SH-SY5Y (cell line): ENCODE data around the gene GPR152.

Experiments used
- GATA2 ChIP-seq: IDR thresholded peaks from 2 replicates; pipeline ENCODE4 v1.6.1; 2011; ENCODE audit warnings: mild to moderate bottlenecking, low read depth, low read length
- GATA3 ChIP-seq: IDR thresholded peaks from 2 replicates; pipeline ENCODE4 v1.6.1; 2011; ENCODE audit warnings: low read depth, mild to moderate bottlenecking, low read length, moderate library complexity

Gene GPR152

DNA sequence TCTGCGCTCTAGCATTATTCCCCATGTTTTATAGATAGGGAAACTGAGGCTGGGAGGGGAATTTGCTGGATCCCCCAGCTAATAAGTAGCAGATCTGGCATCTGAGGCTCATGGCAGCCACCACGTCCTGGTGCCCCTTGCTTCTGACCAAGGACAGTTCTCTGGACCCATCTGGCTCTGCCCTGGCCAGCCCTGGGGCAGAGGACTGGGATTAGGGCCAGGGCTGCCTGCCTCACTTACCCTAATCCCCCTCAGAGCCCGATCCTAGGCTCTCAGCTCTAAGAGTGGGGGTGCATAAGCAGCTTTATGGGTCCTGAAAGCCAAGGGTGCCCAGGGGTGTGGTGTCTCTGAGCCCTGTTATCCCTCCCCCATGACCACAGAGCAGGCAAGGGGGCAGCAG is 2.5 kb upstream of the GPR152 start, which contains the start of gene CABP4:
Gene CABP4, plus strand, starts transcription at position 301 of the 400 bp plus-strand sequence. Its CDS starts 70 bp downstream, at position 371.
- TF ChIP-seq GATA3, result no peak
- no peak for TF ChIP-seq GATA2

DNA sequence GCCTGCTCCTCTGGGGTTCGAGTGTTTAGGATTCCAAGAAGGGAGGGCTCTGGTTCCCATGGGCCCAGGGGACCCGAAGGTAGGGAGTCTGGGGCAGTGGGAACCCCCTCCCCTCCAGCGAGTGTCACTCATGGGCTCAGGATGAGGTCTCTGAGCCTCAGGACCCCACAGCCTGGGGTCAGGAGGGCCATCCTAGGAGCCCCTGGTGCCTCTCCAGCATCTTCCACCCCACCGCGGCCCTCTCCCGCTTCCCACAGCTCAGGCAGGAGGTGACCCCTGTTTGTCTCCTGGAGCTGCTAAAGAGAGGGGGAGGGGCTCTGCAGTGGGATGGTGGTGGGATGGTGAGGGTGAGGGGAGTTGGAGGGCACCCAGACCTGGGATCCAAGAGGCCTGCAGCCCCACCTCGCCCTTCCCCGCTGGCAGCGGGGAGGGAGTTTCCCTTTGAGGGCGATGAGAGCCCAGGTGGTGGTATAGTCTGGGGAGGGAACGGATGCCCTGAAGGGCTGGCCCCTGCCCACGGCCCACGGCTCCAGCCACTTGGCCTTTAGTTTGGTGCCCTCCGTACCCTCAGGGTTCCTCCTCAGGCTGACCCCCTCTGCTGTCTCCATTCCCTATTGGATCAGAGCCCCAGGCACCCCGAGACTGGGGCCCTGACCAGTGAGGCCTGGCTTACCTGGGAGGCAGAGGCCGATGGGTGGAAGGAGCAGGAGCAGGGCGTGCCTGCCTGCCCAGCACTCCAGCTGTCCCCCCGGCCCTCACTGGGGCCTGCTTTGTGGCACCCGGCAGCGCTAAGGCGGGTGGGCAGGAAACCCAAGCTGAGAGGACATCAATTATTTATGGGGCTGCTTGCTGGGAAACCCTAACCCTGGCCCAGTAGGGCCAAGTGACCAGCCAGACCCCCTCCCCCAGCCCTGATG is 1.5 kb upstream of the GPR152 start:
- TF ChIP-seq GATA3, result no peak
- TF ChIP-seq GATA2, result no peak

DNA sequence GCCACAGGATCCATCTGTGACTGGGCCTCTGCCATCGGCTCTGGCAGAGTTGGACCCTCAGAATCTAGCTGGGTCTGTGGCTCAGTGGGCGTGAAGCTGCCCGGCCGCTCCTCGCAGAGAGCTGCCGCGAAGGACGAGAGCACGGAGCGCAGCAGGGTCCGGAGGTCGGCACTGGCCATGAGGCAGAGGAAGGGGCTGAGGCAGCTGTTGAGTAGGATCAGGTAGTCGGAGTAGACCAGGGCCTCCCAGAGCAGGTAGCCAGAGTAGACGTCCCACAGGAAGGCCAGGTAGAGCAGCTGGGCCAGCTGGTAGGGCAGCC is 912 bp downstream of the GPR152 start:
- no peak for TF ChIP-seq GATA2
- TF ChIP-seq GATA3, result no peak

- TF ChIP-seq GATA3, result no peak
- no peak for TF ChIP-seq GATA2
Measured at GRCh38 chr11:67450796-67451657, 1.5 kb downstream of the GPR152 start.

DNA sequence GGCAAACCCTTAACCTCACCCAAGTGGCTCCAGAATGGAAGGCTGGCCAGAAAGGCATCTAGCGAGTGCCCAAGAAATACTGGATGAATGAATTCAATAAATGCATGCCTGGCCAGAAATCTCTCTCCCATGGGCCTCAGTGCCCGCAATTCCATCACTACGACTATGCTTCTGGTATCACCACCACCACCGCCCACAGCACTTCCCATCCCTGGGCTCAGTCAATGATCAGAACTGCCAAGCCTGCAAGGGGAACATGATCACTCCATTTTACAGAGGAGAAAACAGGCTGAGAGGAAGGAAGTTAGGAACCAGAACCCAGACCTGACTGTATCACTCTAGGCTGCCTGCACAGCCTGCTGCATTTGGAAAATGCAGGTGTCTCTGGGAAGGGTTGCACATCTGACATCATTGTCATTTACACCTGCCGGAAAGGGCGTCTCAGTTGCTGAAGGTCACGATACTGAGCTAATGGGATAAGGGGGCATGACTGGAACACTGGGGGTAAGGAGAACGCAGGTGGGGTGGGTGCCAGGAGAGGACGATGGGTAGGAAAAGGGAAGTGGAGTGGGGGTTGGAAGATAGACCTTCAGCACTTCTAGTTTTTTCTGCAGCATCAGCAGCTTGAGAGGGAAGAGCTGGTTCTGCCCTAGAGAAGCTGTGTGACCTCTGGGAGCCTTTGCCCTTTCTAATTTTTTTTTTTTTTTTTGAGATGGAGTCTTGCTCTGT is 3.2 kb downstream of the GPR152 start:
- no peak for TF ChIP-seq GATA3
- TF ChIP-seq GATA2, result no peak

- TF ChIP-seq GATA3, result no peak
- no peak for TF ChIP-seq GATA2
Measured at GRCh38 chr11:67448220-67448609, 4.3 kb downstream of the GPR152 start.

- no peak for TF ChIP-seq GATA2
- no peak for TF ChIP-seq GATA3
Measured at GRCh38 chr11:67445515-67445914, 7.0 kb downstream of the GPR152 start.

GRCh38 chr11:67442504-67443404 is 9.8 kb downstream of the GPR152 start:
- TF ChIP-seq GATA2 (no peak), GATA3 (no peak)

DNA sequence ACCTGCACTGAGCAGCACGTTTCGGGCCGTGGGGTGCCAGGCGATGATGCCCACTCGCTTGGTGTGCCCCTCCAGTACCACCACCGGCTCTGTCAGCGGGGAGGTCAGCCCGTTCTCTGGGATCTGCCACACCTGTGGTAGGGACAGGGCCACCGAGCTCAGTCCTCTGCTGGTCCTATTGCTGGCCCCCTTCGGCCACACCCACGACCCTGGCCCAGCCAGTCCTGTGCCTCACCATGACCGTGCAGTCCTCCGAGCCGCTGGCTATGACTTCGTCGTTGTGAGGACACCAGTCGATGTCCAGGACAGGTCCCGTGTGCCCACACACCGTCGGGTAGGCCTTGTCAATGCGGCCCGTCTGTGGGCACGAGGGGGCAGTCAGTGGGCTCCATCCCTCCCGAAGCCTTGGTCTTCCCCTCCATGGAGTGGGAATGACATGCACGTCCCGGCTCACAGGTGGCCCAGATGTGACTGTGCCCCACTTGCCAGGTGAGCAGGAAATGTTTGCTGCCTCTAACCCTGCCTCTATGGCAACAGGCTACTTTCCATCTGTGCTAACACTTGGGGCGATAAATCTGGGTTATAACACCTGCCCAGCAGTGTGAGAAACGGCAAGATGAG is 10.7 kb downstream of the GPR152 start:
- TF ChIP-seq GATA2 (no peak), GATA3 (no peak)

GRCh38 chr11:67441098-67441563 is 11.4 kb downstream of the GPR152 start:
- no peak for TF ChIP-seq GATA2
- no peak for TF ChIP-seq GATA3

DNA sequence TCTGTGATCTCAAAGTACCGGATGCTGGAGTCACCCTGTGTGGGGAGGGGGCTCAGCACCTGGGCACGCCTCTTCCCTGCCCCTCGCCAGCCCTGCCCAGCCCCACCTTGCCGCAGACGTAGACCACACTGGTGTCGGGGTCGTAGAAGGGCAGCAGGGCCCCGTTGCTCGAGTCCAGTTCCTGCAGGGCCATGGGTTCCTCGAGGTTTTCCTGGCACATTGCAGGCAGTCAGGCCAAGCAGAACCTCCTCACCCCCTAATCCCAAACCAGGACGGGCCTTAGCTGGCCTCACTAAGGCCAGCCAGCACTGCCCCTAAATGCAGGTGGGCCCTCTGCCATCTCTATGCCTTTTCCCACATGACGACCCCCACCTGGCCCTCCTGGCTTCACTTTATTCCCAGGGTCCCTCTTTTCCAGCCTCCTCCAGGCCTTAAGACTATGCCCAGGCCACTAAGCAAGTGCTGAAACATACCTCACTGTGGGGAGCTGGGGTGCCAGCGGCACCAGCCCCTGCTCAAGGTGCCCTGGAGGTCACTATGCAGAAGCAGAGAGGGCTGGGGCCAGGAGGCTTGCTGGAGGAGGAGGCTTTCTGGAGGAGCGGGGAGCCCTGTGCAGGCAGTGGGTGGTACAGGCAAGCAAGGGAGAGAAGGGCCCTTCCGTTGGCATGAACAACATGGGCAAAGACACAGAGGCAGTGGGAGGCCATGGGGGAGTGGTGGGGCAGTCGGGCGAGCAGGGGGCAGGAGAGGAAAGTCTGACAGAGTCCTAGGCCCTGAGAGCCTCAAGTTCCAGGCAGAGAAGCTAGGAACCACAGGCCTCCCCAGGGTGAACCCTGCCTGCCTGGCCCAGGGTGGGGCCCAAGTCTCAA is 12.1 kb downstream of the GPR152 start:
- TF ChIP-seq GATA2, result no peak
- no peak for TF ChIP-seq GATA3

- TF ChIP-seq GATA2, result no peak
- no peak for TF ChIP-seq GATA3
Measured at GRCh38 chr11:67439321-67440228, 13.0 kb downstream of the GPR152 start.
